GM18517 (cell line): ENCODE measurements around the gene ARG2.

Experiments
- ATAC-seq: cut with Tn5 transposase; IDR thresholded peaks from one replicate; pipeline ENCODE4 v1.9.1; 2021; ENCODE audit warnings: mild to moderate bottlenecking, moderate library complexity; ENCODE audit not compliant: unreplicated experiment

The ARG2 gene

DNA sequence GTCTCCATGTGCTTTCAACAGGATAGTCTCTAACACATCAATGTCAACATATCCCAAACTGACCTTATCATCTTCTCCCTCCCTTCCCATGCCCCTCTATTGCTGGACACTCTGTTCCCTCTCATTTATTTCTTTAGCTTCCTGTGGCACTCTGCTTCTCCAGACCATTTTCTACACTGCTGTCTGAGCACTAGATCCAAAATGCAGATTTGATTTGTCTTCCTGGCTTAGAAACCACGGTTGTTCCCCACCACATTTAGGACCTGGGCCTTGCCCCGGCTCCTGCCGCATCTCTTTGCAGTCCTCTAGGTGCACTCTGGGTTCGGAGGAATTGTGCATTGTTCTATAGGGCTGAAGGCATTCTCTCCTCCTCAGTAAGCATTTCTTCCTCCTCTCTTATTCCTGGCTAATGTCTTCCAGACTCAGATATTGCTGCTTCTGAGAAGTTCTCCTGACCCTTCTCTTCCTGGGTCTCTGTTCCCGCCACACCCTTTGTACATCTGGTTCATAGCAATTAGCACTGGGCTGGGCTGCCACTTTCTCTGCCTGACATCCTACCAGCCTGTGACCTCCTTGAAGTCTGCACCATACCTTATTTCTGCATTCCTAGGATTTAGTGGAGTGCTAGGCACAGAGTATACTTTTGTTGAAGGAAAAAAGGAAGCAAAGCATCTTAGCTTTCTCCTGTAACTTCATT is 13.9 kb downstream of the ARG2 start:
- no peak for ATAC-seq

DNA sequence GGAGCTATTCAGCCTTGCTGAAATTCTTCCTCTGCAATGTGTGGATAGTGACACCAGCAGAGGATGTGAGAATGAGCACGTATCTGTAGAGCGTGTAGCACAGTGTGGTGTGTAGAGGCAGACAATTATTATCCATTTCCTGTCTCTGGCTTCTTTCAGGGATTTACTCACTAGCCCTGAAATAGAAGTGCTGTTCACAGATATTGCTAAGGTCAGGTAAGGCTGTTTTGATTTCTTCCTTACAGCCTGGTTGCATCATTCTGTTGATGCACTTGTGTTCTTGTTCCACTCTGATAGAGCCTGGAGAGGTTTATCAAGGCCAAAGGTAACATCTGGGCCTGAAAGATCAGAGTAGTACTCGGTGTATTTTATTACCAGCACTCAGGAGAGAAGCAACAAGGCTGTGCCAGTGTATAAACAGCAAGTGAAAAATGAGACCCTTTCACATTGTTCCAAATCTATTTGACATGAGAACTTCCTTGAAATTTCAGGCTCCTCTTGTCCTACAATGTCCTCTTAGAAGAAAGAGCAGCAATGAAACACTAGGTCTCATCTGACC is 16.7 kb downstream of the ARG2 start:
- no peak for ATAC-seq

DNA sequence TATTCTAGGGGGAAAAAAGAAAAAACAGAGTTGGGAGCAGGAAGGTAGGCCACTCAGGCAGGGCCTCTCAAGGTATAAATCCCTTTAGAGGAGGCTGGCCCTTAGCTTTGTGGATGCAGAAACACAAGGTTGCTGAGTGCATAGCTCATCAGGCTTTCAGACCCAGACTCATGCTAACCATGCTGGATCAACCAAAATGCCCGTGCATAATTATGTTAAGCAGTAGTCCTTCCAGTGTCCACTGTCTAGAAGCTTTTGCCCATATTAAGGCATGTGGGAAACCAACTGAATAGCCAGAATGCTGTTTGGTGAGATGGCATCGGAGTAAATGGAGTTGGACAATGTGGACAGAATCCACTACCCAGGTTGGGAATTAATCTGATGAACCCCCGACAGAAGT is 18.9 kb downstream of the ARG2 start:
- ATAC-seq = no peak

DNA sequence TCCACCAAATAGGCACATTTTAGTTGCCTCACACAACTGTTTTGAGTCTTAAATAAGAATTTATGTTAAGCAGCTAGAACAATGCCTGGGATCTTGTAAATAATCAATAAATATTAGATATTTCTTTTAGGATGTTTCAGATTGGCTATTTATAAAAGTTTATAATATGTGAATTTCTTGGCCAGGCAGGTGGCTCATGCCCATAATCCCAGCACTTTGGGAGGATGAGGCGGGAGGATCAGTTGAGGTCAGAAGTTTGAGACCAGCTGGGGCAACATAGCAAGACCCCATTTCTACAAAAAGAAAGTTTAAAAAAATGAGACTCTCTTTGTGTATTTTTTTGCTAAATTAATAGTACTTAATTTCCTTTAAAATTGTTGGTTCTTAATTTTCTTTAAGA is 21.8 kb downstream of the ARG2 start:
- ATAC-seq = no peak

DNA sequence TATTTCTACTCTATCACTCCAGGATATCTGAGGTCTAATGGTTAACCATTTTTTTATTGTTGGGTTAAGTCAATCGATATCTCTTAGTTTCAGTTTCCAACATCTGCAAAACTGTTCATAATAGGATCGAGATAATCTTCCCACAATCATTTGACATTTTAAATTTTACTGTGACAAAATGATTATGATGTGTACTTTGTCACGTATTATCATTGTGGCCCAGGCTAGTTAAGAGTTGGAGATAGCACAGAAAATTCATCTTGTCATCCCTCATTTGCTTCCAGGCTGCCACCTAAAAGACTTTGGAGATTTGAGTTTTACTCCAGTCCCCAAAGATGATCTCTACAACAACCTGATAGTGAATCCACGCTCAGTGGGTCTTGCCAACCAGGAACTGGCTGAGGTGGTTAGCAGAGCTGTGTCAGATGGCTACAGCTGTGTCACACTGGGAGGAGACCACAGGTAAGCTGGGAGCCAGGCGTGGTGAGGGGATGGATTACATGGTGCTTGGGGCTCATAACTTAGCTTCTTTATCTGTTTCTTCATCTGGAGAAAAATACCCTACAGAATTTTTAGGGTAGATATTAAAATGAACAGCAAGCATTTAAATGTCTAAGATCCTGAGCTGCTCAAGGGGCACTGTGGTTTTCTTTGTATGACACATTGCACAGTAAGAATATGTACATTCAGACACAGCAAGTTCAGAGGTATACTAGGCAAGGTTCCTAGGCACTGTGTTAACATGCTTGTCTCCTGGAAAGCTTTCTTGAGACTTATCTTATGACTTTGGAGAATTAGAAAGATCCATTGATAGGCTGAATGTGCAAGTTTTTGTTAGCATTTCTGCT is 22.4 kb downstream of the ARG2 start:
- ATAC-seq = no peak

DNA sequence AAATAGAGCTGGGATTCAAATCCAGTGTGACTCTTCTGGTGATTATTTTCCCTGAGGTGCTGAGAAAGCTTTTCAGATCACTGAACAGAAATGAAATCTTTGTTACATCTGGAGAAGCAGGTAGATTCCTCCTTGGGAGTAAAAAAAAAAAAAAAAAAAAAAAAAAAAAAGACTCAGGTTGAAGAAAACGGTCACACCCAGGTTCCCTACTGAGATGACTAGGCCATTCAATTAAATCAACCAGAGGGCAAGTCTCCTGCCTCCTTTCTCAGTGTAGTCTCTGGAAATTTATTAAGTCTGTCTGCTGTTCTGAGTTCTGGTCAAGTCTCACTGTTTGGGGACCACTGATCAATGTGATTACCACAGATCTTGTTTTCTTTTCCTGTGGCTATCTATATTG is 24.0 kb downstream of the ARG2 start:
- no peak for ATAC-seq

DNA sequence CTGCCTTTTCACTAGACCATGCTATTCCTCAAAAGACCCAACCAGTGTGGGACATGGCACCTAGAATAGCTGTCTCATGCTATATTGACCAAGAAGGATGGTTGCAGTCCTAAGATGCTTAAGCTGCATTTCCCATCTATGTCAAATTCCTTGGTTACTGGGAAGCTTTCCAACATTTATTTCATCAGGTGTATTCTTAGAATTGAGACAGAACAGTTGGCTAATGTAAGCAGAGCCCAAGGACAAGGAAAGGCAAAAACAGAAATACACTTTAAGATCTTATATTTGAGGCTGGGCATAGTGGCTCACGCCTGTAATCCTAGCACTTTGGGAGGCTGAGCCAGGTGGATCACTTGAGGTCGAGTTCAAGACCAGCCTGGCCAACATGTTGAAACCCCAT is 24.7 kb downstream of the ARG2 start:
- ATAC-seq = no peak

DNA sequence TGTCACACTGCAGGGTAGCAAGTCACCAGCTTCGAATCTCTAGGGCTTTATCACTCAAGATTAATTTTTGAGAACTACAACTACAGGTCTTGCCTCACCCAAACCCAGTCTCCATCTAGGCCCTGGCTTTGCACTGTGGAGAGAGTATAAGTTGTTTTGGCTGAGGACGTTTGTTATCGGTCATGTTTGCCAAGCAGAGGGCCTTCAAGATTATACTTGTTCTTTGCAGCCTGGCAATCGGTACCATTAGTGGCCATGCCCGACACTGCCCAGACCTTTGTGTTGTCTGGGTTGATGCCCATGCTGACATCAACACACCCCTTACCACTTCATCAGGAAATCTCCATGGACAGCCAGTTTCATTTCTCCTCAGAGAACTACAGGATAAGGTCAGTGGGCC is 25.7 kb downstream of the ARG2 start:
- ATAC-seq = no peak

DNA sequence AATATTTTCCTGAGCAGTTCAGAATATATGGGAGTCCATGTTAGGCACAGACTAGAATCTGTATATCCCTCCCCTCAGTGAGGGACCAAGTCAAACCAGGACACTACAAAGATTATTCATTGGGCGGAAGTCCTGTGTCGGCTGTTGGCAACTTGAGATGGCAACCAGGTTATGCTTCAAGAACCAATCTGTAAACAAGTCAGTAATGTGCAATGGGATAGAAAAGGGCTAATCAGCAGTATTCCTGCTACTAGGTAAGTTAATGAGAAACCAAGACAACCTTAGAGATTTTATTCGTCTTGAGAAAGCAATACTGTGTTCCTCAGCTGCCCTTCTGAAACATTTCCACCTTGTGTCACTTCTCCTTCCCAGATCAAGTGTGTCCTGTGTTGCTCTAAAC is 26.4 kb downstream of the ARG2 start:
- no peak for ATAC-seq

DNA sequence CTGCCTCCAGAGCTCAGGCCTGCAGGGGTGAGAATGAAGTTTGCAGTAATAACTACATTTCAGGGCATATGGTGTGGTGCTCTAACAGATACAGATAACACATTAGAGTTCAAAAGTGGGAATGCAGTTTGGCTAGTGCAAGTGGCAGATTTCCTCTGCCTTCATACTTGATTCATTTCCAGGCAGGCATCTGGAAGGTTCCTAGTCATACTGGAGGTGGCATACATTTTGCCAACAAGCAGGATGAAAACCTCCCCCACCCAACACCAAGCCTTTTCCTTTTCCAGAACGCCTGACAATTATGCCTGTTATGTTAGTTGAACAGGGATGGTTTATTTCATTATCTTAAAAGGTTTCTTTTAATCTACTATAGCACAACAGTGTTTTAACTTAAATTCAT is 30.4 kb downstream of the ARG2 start:
- ATAC-seq = no peak

DNA sequence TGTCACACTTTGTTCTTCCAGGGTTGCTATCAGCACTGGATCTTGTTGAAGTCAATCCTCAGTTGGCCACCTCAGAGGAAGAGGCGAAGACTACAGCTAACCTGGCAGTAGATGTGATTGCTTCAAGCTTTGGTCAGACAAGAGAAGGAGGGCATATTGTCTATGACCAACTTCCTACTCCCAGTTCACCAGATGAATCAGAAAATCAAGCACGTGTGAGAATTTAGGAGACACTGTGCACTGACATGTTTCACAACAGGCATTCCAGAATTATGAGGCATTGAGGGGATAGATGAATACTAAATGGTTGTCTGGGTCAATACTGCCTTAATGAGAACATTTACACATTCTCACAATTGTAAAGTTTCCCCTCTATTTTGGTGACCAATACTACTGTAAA is 31.0 kb downstream of the ARG2 start:
- no peak for ATAC-seq

DNA sequence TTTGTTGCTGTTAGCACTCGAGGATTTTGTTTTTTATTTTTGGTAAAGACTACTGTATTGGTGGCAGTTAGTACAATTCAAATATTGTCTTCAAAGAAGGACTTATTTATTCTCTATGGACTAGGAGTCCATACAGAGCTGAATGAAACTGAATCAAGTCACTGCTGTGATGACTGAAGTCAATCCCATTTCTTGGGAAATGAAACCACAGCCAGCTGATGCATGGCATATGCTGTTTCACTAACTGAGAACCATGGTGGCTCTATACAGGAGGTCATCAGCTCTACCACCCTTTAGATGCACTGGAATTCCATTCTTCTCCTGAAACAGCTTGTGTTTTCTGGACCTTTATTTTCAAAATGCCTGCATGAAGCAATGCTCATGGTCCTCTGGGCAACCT is 32.5 kb downstream of the ARG2 start:
- no peak for ATAC-seq

DNA sequence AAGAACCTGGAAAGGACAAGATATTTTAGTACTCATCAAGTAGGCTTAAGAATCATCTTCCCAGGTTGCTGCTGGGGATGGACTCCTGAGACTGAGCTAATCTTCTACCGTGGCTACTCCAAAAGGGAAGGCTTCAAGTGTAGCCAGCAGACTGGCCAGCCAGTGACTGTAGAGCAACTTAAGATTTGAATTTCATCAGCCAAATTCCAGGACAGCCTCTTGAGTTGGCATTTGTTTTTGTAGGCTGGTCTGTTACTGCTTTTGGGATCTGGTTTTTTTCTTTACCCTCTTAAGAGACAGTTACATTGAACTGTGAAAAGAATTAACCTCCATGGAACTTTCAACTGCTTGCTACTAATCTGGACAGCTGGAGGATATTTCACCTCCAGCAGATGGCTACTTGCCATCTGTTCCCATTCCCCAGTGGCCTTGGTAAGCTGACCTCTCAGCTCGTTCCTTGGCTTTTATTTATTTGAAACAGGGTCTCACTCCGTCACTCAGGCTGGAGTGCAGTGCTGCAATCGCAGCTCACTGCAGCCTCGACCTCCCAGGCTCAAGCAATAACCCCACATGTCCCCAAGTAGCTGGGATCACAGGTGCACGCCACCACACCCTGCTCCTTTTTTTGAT is 34.0 kb downstream of the ARG2 start:
- no peak for ATAC-seq

DNA sequence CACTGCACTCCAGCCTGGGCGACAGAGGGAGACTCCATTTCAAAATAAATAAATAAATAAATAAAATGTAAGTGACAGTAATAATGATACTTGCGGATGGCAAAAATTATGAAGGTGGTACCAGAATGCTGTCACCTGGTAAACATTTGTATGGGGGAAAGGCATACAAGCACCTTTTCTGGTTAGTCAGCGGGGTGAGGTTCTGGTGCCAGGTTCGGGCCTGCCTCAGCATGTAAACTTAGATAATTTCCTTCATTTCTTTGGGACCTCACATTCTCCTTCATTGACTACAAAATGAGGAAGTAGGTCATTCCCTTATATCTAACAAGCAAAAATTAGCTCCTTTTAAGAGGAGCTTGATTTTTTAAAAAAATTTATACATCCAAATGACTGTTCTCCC is 43.9 kb downstream of the ARG2 start:
- no peak for ATAC-seq

DNA sequence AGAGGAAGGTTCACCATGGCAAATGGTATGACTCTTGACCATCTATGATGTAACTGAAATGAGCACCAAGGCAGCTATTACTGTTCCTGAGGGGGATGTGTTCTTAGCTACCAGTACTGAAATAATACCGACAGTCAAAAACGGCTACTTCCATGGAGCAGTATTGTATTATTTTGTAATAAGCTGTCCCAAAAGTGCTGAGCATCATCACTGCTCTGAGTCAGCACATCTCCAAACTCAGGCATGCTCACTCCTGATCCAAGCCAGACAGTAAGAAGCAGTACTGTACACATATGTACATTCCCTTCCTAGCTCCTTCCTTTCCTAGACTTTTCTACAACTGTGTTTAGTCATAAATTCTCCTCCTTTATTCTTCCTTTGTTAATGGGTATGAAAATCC is 46.1 kb downstream of the ARG2 start:
- ATAC-seq = no peak

DNA sequence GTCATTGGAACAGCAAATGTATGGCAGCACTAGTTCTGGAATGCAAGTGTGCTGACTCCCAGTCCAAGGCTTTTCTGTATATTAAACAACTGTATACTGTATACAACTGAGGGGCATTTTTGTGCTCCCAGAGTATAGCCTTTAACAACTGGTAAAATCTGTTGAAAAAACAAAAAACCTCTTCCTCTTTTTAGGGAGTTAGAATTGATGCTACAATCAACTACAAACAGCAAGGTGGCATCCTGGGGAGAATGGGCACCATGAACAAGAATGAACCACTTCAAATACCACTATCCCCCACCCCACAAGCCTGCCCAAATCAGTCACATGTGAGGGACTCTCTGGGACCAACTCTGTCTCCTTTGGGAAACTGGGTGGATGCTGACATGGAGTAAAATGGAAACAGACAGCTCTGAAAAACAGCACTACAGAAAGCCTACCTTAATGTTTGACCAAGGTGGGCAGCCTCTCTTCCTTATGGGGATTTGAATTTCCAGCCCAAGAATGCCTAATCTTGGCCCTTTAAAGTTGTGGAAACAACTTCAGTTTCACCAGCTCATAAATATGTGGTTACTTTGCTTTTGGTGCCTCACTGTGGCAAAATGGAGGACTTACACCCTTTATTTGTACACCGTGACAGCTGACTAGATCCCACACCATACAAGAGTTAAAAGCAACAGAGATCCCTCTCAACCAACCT is 47.2 kb downstream of the ARG2 start:
- ATAC-seq = peak; percentile 54

DNA sequence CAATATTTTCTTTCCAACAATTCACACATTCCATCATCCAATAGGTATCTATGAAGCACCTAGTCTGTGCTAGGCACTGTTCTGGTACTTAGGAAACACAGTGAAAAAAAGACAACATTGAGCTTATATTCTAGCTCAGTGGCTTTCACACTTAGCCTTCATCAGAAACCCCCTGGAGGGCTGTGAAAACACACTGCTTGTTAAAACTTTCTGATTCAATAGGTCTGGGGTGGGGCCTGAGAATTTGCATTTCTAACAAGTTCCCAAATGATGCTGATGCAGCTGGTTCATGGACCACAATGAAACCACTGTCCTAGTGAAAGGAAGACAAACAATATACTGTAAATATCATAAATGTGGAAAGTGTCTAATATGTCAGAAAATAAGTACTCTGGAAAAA is 48.8 kb downstream of the ARG2 start:
- no peak for ATAC-seq

DNA sequence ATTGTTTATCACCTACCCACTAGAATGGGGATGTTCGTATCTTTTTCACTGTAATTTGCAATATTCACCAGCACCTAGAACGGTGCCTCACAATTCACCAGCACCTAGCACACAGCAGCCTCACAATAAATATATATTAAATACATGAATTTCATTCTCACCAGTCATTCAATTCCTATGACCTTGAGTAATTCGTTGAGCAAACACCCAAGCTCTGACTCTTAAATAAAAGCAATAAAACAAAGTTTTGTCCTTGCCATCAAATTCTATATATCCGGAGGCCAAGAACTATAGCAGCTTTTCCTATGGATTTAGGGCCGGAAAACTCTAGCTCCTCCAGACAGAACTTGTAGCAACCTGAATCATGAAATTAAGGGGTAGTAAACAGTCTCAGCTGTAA is 53.7 kb downstream of the ARG2 start:
- no peak for ATAC-seq

DNA sequence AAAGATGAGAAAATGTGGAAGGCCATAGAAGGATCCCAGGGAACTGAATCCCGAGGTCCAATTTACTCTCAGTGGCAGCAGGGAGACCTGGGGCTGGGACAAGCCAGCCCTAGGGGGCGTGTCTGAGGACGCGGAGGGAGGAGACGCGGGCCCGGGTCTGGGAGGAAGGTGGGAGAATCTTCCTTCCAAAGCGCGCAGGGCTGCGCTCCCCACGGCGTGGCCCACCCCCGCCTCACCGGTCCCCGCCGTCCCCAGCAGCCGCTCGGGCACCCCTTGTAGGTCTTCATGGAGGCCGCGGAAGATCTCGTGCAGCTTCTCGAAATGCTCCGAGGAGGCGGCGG is 54.4 kb downstream of the ARG2 start:
- peak; percentile 18 for ATAC-seq

DNA sequence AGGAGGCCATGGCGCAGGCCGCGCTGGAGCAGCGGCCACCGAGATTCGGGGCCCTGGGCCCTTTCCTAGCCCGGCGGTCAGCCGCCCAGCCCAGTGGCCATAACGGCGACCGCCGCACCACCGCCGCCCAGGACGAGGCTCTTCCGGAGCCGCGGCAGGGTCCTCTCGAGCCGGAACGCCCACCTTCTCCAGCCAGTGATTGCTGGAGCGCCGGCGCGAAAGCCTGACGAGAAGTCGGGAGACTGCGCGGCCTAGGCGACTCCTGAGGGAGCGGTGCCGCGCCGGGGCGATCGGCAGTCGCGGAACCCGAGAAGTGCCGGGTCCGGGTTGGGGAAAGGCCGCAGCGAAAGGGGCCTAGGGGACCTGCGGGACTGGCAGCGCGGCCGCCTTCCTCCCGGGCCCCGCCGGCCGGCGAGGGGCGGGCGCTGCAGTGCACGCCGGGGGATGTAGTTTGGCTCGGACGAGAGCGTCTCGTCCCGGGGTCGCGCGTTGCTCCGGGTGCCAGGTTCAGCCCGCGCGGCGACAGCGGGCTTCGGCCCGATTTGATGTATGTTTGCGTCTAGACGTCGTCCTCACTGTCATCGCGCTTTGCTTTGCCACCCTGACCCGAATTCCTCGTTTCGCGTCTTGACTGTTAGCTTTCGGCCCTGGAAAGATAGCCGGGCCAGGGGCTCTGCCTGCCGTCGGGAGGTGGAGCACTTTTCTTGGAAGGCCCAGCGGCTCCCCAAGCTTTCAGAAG is 54.9 kb downstream of the ARG2 start, which contains the start of gene VTI1B:
Gene VTI1B, minus strand, starts transcription at position 153 of the 739 bp plus-strand sequence. Its CDS starts 143 bp downstream, at position 10.
- peak; percentile 81 for ATAC-seq

DNA sequence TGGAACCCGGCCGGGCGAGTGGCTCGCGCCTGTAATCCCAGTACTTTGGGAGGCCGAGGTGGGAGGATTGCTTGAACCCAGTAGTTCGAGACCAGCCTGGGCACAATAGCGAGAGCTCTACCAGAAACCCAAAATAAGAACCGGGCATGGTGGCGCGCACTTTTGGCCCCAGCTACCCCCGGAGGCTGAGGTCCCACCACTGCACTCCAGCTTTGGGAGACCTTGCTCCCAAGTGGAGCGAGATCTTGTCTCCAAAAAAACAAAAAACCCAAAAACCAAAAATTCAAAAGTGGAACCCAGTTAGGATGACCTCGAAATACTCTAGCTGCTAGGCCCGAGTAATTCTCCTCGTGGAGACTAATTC is 55.5 kb downstream of the ARG2 start:
- ATAC-seq = no peak
